CD14-positive monocyte (primary cell): ENCODE measurements around the gene AOPEP. TPM values are rescaled to one million over a fixed set of nuclear protein-coding genes. Genes with fewer than 3 reads are reported as not detected.

Experiments used
- DNase-seq, 3 donors: peaks; one replicate each; pipeline ENCODE4 v3.0.0-alpha.2; 2011 to 2022
- H2AFZ ChIP-seq: 2 replicates; pipeline ENCODE4 v1.6.0; 2012; ENCODE audit warnings: mild to moderate bottlenecking, low read depth, low read length, inconsistent platforms; ENCODE audit not compliant: insufficient read depth, poor library complexity, severe bottlenecking
- H3K27ac ChIP-seq, 2 donors: 1 replicate in 1 of 2; 2 replicates in 1 of 2; pipeline ENCODE4 v1.5.1; 2012 to 2013; ENCODE audit warnings: low read length in 2 of 2, control low read depth in 1 of 2, inconsistent platforms in 1 of 2, low read depth in 1 of 2, mild to moderate bottlenecking in 1 of 2
- H3K27me3 ChIP-seq, 2 donors: one replicate each; pipeline versions ENCODE4 v1.6.0 to v1.6.1; 2011 to 2013; ENCODE audit warnings: low read length in 2 of 2; ENCODE audit not compliant: control insufficient read depth in 2 of 2, insufficient read depth in 2 of 2
- H3K36me3 ChIP-seq, 2 donors: replicated peaks in 1 of 2; 1 replicate in 1 of 2; 2 replicates in 1 of 2; pipeline versions ENCODE4 v1.5.1 to v1.6.1; 2012 to 2013; ENCODE audit warnings: low read length in 2 of 2, control low read depth in 1 of 2, inconsistent platforms in 1 of 2, mild to moderate bottlenecking in 1 of 2; ENCODE audit not compliant: insufficient read depth in 2 of 2, control insufficient read depth in 1 of 2
- H3K4me1 ChIP-seq, 2 donors: 1 replicate in 1 of 2; 2 replicates in 1 of 2; pipeline versions ENCODE4 v1.5.1 to v1.6.1; 2012 to 2013; ENCODE audit warnings: low read length in 2 of 2, control low read depth in 1 of 2, inconsistent platforms in 1 of 2, mild to moderate bottlenecking in 1 of 2, moderate library complexity in 1 of 2; ENCODE audit not compliant: insufficient read depth in 2 of 2, control insufficient read depth in 1 of 2
- H3K4me2 ChIP-seq: replicated peaks from 2 replicates; pipeline ENCODE3; 2012; ENCODE audit warnings: low read length, moderate library complexity, mild to moderate bottlenecking; ENCODE audit not compliant: poor library complexity, severe bottlenecking; ENCODE audit errors: extremely low read depth
- H3K4me3 ChIP-seq, 3 experiments: fragments of 200-600 bp in 1 of 3; sonication (generic) in 1 of 3; replicated peaks in 1 of 3; 1 replicate in 2 of 3; 2 replicates in 1 of 3; pipeline ENCODE4 v1.5.1; 2011 to 2013; ENCODE audit warnings: low read length in 3 of 3, mild to moderate bottlenecking in 3 of 3, control low read depth in 2 of 3, low read depth in 2 of 3, inconsistent platforms in 1 of 3, moderate library complexity in 1 of 3
- H3K79me2 ChIP-seq: 2 replicates; pipeline ENCODE4 v1.6.0; 2012; ENCODE audit warnings: mild to moderate bottlenecking, control low read depth, inconsistent platforms, low read length, moderate library complexity; ENCODE audit not compliant: insufficient read depth
- H3K9ac ChIP-seq: 2 replicates; pipeline ENCODE4 v1.6.0; 2017; ENCODE audit warnings: low read length, mild to moderate bottlenecking; ENCODE audit not compliant: insufficient read depth, poor library complexity, severe bottlenecking
- H3K9me3 ChIP-seq, 2 donors: replicated peaks in 1 of 2; 1 replicate in 1 of 2; 2 replicates in 1 of 2; pipeline versions ENCODE4 v1.5.1 to v1.6.1; 2012 to 2013; ENCODE audit warnings: low read length in 2 of 2, control low read depth in 1 of 2; ENCODE audit not compliant: control insufficient read depth in 1 of 2, insufficient read depth in 1 of 2
- H4K20me1 ChIP-seq: 2 replicates; pipeline ENCODE4 v1.6.0; 2012; ENCODE audit warnings: mild to moderate bottlenecking, low read length, control low read depth, moderate library complexity; ENCODE audit not compliant: insufficient read depth
- H3K27ac Mint-ChIP-seq, 7 donors: one replicate each; pipeline ENCODE4 v1.8.0; 2020; ENCODE audit warnings: mild to moderate bottlenecking in 7 of 7, mixed read lengths in 7 of 7, moderate library complexity in 6 of 7, inconsistent platforms in 2 of 7
- H3K27me3 Mint-ChIP-seq, 3 donors: one replicate each; pipeline ENCODE4 v1.8.0; 2021 to 2022; ENCODE audit warnings: low read depth in 3 of 3, mild to moderate bottlenecking in 3 of 3, mixed read lengths in 3 of 3, moderate library complexity in 3 of 3, inconsistent platforms in 1 of 3
- H3K36me3 Mint-ChIP-seq, 2 donors: one replicate each; pipeline ENCODE4 v1.8.0; 2020; ENCODE audit warnings: mixed read lengths in 2 of 2, inconsistent platforms in 1 of 2, mild to moderate bottlenecking in 1 of 2
- H3K4me1 Mint-ChIP-seq: one replicate; pipeline ENCODE4 v1.8.0; 2020; ENCODE audit warnings: mild to moderate bottlenecking, mixed read lengths
- H3K4me3 Mint-ChIP-seq, 2 donors: one replicate each; pipeline ENCODE4 v1.8.0; 2020; ENCODE audit warnings: mild to moderate bottlenecking in 2 of 2, mixed read lengths in 2 of 2, moderate library complexity in 1 of 2
- H3K9me3 Mint-ChIP-seq, 7 donors: one replicate each; pipeline ENCODE4 v1.8.0; 2020 to 2022; ENCODE audit warnings: mixed read lengths in 7 of 7, mild to moderate bottlenecking in 6 of 7, moderate library complexity in 6 of 7, inconsistent platforms in 2 of 7
- CTCF ChIP-seq: fragments of 200-600 bp; IDR thresholded peaks from one replicate; pipeline ENCODE4 v1.8.0; 2022; ENCODE audit warnings: antibody characterized with exemption, mild to moderate bottlenecking
- WGBS: methylation state at CpG from one replicate; pipeline ENCODE4 v1.1.5; 2013; ENCODE audit warnings: missing lambda C conversion rate; ENCODE audit not compliant: insufficient coverage; 5-methylcytosine and 5-hydroxymethylcytosine counted together
- intact Hi-C, 2 donors: fragments of 100-400 bp; cut with micrococcal nuclease; formaldehyde crosslinking; loops; one replicate each; pipeline versions ENCODE4 v1.15.0 to v1.15.1; 2023
- polyA plus RNA-seq, 3 donors: library from polyadenylated mRNA; depleted of rRNA in 1 of 3; unstranded in 2 of 3; stranded (reverse) in 1 of 3; fragments of 300-500 nt in 2 of 3; fragments of >200 nt in 1 of 3; fragmentation: Illumina TruSeq in 2 of 3; gene quantifications; 1 replicate in 2 of 3; 2 replicates in 1 of 3; pipeline ENCODE4 v1.2.3, GENCODE V29; 2012 to 2021

Gene AOPEP
- polyA plus RNA-seq, 3 donors: 3.0 to 4.1 (median 3.1) TPM

- Mint-ChIP-seq H3K36me3 (peaks cover 9 to 21% of the 10 kb centered on the region in 2 donors), H3K9me3 (no peaks in the 10 kb centered on the region), H3K4me1 (peaks cover 17% of the 10 kb centered on the region), H3K4me3 (no peak overlapping the region), H3K27me3 (peaks cover 0 to 4% (median 0%) of the 10 kb centered on the region in 3 donors), H3K27ac (no peak overlapping the region)
- no peaks in the 10 kb centered on the region for H3K79me2 ChIP-seq
- H3K36me3 ChIP-seq: peaks cover 0 to 5% of the 10 kb centered on the region in 2 donors
- intact Hi-C loops: no loop called here
- no peaks in the 10 kb centered on the region for H3K9me3 ChIP-seq
- H3K27me3 ChIP-seq: no peaks in the 10 kb centered on the region
- DNase-seq: no peak
- peaks cover 9 to 10% of the 10 kb centered on the region in 2 donors for H3K4me1 ChIP-seq
- no peak overlapping the region for H3K4me2 ChIP-seq
- no peak for TF ChIP-seq CTCF
- no peak overlapping the region for H3K27ac ChIP-seq
- H3K4me3 ChIP-seq: no peak overlapping the region
- 97% methylated on average over 10 of the region's 11 CpGs for WGBS
- no peaks in the 10 kb centered on the region for H4K20me1 ChIP-seq
- H3K9ac ChIP-seq: no peak overlapping the region
- no peak overlapping the region for H2AFZ ChIP-seq
Observed at GRCh38 chr9:94923326-94924089, 197.0 kb downstream of the AOPEP start.

GRCh38 chr9:94925751-94926430 lies 199.4 kb downstream of the AOPEP start:
- Histone ChIP-seq H4K20me1 (no peaks in the 10 kb centered on the region), H3K79me2 (no peaks in the 10 kb centered on the region), H3K9ac (no peak overlapping the region), H2AFZ (no peak overlapping the region), H3K4me1 (peaks cover 9 to 10% of the 10 kb centered on the region in 2 donors), H3K36me3 (peaks cover 0 to 5% of the 10 kb centered on the region in 2 donors), H3K9me3 (no peaks in the 10 kb centered on the region), H3K4me2 (no peak overlapping the region), H3K4me3 (no peak overlapping the region), H3K27me3 (no peaks in the 10 kb centered on the region), H3K27ac (no peak overlapping the region)
- Mint-ChIP-seq H3K27me3 (peaks cover 0 to 1% (median 0%) of the 10 kb centered on the region in 3 donors), H3K4me3 (no peak overlapping the region), H3K27ac (peak overlapping the region in 1 of 7 donors; percentile 55), H3K4me1 (peaks cover 17% of the 10 kb centered on the region), H3K36me3 (peaks cover 9 to 19% of the 10 kb centered on the region in 2 donors), H3K9me3 (no peaks in the 10 kb centered on the region)
- WGBS: 93% methylated on average over 7 of the region's 10 CpGs
- DNase-seq: no peak
- TF ChIP-seq CTCF: no peak
- intact Hi-C loops: no loop called here
